ENCODE measurements around the gene P2RX6. TPM values are rescaled to one million over a fixed set of nuclear protein-coding genes. Genes with fewer than 3 reads are reported as not detected.

Gene P2RX6
- total and polyA plus RNA-seq, 9 of the 15 experiments (the other 6 are each of a cell fraction or from before 2014, with no cell fraction given), result 0.01 to 3.9 (median 1.5) TPM; not detected in 1

DNA sequence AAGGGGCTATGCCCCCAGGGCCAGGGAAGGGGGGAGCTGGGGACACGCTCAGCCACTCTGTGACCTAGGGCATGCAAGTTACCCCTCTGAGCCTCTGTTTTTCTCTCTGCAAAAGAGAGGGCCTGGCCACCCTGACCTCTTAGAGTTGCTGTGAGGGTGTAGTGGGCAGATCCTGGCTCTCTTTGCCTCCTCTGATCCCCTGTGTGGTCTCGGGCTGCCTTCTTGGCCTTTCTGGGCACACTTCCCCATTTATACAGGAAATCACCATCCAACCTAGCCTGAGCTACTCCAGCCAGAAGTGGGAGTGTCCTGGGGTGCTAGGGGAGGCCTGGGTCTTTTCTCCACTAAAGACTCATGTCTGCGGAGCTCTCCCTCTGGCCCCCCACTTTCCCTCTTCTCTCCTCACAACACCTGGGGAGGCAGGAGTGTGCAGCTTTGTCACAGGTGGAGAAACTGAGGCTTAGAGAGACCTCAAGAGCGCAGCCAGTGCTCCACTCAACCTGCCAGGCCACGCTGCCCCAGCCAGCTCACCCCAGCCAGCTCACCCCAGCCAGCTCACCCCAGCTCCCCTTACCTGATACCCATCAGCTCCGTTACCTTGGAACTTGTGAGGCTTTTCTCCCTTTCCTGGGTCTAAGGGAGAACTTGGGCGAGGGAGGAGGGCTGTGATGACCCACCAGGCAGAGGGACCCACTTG, 46.5 kb upstream of the P2RX6 start (continued):
- TF ChIP-seq, protein P1, sequence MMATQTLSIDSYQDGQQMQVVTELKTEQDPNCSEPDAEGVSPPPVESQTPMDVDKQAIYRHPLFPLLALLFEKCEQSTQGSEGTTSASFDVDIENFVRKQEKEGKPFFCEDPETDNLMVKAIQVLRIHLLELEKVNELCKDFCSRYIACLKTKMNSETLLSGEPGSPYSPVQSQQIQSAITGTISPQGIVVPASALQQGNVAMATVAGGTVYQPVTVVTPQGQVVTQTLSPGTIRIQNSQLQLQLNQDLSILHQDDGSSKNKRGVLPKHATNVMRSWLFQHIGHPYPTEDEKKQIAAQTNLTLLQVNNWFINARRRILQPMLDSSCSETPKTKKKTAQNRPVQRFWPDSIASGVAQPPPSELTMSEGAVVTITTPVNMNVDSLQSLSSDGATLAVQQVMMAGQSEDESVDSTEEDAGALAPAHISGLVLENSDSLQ (IDR thresholded peaks at IDR 0.05), result no peak
- no peak for TF ChIP-seq JUN (IDR thresholded peaks at IDR 0.05; ENCODE audit: borderline replicate concordance, low read depth, low read length)
- 0 out of 2 replicates have a peak, but pooled peaks have one; percentile 46 for TF ChIP-seq JUN (CRISPR knock-in tag; IDR thresholded peaks at IDR 0.05; ENCODE audit: borderline replicate concordance)
- TF ChIP-seq, protein P2, sequence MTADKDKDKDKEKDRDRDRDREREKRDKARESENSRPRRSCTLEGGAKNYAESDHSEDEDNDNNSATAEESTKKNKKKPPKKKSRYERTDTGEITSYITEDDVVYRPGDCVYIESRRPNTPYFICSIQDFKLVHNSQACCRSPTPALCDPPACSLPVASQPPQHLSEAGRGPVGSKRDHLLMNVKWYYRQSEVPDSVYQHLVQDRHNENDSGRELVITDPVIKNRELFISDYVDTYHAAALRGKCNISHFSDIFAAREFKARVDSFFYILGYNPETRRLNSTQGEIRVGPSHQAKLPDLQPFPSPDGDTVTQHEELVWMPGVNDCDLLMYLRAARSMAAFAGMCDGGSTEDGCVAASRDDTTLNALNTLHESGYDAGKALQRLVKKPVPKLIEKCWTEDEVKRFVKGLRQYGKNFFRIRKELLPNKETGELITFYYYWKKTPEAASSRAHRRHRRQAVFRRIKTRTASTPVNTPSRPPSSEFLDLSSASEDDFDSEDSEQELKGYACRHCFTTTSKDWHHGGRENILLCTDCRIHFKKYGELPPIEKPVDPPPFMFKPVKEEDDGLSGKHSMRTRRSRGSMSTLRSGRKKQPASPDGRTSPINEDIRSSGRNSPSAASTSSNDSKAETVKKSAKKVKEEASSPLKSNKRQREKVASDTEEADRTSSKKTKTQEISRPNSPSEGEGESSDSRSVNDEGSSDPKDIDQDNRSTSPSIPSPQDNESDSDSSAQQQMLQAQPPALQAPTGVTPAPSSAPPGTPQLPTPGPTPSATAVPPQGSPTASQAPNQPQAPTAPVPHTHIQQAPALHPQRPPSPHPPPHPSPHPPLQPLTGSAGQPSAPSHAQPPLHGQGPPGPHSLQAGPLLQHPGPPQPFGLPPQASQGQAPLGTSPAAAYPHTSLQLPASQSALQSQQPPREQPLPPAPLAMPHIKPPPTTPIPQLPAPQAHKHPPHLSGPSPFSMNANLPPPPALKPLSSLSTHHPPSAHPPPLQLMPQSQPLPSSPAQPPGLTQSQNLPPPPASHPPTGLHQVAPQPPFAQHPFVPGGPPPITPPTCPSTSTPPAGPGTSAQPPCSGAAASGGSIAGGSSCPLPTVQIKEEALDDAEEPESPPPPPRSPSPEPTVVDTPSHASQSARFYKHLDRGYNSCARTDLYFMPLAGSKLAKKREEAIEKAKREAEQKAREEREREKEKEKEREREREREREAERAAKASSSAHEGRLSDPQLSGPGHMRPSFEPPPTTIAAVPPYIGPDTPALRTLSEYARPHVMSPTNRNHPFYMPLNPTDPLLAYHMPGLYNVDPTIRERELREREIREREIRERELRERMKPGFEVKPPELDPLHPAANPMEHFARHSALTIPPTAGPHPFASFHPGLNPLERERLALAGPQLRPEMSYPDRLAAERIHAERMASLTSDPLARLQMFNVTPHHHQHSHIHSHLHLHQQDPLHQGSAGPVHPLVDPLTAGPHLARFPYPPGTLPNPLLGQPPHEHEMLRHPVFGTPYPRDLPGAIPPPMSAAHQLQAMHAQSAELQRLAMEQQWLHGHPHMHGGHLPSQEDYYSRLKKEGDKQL (CRISPR knock-in tag; IDR thresholded peaks at IDR 0.05; ENCODE audit: borderline replicate concordance), result peak; percentile 91
- no peak for TF ChIP-seq SMARCE1 (IDR thresholded peaks at IDR 0.05)
- TF ChIP-seq TAF9B (IDR thresholded peaks at IDR 0.05; ENCODE audit: partially characterized antibody), result no peak
- no peak for TF ChIP-seq HNRNPK (IDR thresholded peaks at IDR 0.05; ENCODE audit: low read depth, low read length, poor library complexity, severe bottlenecking)
- no peak for TF ChIP-seq GABPB1 (CRISPR knock-in tag; IDR thresholded peaks at IDR 0.05)
- TF ChIP-seq, protein P3, sequence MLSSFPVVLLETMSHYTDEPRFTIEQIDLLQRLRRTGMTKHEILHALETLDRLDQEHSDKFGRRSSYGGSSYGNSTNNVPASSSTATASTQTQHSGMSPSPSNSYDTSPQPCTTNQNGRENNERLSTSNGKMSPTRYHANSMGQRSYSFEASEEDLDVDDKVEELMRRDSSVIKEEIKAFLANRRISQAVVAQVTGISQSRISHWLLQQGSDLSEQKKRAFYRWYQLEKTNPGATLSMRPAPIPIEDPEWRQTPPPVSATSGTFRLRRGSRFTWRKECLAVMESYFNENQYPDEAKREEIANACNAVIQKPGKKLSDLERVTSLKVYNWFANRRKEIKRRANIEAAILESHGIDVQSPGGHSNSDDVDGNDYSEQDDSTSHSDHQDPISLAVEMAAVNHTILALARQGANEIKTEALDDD (IDR thresholded peaks at IDR 0.05), result no peak
- TF ChIP-seq PHF20 (IDR thresholded peaks at IDR 0.05; ENCODE audit: partially characterized antibody), result no peak
- TF ChIP-seq TRIM24 (IDR thresholded peaks at IDR 0.05), result no peak
- peak; percentile 84; the same call in 1 of the 2 replicates for TF ChIP-seq RHOXF2B (CRISPR knock-in tag; conservative IDR thresholded peaks at IDR 0.05)
- no peak for TF ChIP-seq ZNF408 (CRISPR knock-in tag; IDR thresholded peaks at IDR 0.05; ENCODE audit: low read depth)
- no peak for TF ChIP-seq ZKSCAN1 (IDR thresholded peaks at IDR 0.05; ENCODE audit: low read depth, low read length)
- no peak; a peak in 1 of 4 replicates for TF ChIP-seq MAZ (CRISPR knock-in tag; conservative IDR thresholded peaks at IDR 0.05 in 1 of 2, IDR thresholded peaks at IDR 0.05 in 1 of 2)
- no peak for TF ChIP-seq MAFK (IDR thresholded peaks at IDR 0.05; ENCODE audit: low read length)
- TF ChIP-seq, protein P4, sequence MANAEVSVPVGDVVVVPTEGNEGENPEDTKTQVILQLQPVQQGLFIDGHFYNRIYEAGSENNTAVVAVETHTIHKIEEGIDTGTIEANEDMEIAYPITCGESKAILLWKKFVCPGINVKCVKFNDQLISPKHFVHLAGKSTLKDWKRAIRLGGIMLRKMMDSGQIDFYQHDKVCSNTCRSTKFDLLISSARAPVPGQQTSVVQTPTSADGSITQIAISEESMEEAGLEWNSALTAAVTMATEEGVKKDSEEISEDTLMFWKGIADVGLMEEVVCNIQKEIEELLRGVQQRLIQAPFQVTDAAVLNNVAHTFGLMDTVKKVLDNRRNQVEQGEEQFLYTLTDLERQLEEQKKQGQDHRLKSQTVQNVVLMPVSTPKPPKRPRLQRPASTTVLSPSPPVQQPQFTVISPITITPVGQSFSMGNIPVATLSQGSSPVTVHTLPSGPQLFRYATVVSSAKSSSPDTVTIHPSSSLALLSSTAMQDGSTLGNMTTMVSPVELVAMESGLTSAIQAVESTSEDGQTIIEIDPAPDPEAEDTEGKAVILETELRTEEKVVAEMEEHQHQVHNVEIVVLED (CRISPR knock-in tag; IDR thresholded peaks at IDR 0.05), result no peak

Measured in K562 (cell line).